Neural cell (in vitro differentiated cells): ENCODE measurements around the gene IFITM10.

Experiments used
- RAD21 ChIP-seq: fragments of 450-650 bp; conservative IDR thresholded peaks from 2 replicates; pipeline ENCODE4 v1.6.1; 2014; ENCODE audit warnings: antibody characterized with exemption, mild to moderate bottlenecking, moderate library complexity
- TF ChIP-seq, protein P1 (sequence below): fragments of 450-650 bp; IDR thresholded peaks from 2 replicates; pipeline ENCODE4 v1.5.1; 2014; ENCODE audit warnings: antibody characterized with exemption, mild to moderate bottlenecking, moderate library complexity; ENCODE audit not compliant: poor library complexity, severe bottlenecking
- TF ChIP-seq, protein P2 (sequence below): IDR thresholded peaks from 2 replicates; pipeline ENCODE4 v1.6.1; 2012; ENCODE audit warnings: borderline replicate concordance

DNA sequence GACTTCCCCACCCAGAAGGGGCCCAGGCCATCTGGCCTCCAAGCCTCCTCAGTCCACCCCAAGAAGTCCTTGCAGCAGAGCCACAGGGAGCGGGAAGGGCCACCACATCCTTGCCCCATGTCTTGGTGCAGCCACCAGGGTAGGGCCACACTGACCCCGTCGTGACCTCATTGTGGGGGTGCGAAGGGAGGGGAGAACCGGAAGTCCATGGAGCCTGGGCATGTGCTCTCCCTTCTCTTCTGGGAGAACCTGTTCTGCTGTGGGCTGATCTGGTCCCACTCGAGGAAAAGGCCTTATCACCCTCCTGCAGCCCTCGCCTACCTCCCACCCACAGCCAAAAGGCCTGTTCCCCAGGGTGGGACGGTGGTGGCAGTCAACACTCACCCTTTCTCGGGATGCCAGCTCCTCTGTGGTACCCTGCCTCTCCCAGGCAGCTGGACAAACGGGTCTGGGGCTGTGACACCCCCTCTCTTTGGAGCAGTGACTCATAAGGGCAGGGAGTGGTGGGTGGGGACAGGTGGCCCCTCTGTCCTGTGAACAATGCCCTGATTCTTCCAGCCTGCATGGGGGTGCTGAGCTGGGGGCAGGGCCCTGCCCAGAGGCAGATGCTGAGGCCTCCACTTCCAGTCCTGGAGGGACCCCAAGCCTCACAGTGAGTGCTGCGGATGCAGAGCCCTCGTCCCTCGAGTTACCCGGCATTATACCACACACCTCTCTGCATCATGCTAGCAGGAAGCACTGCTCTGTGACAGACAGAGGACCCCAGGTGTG is 27.9 kb upstream of the IFITM10 start:
- TF ChIP-seq, protein P1, sequence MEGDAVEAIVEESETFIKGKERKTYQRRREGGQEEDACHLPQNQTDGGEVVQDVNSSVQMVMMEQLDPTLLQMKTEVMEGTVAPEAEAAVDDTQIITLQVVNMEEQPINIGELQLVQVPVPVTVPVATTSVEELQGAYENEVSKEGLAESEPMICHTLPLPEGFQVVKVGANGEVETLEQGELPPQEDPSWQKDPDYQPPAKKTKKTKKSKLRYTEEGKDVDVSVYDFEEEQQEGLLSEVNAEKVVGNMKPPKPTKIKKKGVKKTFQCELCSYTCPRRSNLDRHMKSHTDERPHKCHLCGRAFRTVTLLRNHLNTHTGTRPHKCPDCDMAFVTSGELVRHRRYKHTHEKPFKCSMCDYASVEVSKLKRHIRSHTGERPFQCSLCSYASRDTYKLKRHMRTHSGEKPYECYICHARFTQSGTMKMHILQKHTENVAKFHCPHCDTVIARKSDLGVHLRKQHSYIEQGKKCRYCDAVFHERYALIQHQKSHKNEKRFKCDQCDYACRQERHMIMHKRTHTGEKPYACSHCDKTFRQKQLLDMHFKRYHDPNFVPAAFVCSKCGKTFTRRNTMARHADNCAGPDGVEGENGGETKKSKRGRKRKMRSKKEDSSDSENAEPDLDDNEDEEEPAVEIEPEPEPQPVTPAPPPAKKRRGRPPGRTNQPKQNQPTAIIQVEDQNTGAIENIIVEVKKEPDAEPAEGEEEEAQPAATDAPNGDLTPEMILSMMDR: no peak
- TF ChIP-seq RAD21: no peak
- TF ChIP-seq, protein P2, sequence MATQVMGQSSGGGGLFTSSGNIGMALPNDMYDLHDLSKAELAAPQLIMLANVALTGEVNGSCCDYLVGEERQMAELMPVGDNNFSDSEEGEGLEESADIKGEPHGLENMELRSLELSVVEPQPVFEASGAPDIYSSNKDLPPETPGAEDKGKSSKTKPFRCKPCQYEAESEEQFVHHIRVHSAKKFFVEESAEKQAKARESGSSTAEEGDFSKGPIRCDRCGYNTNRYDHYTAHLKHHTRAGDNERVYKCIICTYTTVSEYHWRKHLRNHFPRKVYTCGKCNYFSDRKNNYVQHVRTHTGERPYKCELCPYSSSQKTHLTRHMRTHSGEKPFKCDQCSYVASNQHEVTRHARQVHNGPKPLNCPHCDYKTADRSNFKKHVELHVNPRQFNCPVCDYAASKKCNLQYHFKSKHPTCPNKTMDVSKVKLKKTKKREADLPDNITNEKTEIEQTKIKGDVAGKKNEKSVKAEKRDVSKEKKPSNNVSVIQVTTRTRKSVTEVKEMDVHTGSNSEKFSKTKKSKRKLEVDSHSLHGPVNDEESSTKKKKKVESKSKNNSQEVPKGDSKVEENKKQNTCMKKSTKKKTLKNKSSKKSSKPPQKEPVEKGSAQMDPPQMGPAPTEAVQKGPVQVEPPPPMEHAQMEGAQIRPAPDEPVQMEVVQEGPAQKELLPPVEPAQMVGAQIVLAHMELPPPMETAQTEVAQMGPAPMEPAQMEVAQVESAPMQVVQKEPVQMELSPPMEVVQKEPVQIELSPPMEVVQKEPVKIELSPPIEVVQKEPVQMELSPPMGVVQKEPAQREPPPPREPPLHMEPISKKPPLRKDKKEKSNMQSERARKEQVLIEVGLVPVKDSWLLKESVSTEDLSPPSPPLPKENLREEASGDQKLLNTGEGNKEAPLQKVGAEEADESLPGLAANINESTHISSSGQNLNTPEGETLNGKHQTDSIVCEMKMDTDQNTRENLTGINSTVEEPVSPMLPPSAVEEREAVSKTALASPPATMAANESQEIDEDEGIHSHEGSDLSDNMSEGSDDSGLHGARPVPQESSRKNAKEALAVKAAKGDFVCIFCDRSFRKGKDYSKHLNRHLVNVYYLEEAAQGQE: no peak
